Lower lobe of right lung (tissue), 2 donors: Measurements from ENCODE around the gene PAOX. TPM values are rescaled to one million over a fixed set of nuclear protein-coding genes. Genes with fewer than 3 reads are reported as not detected.
"Not testable (repeated sequence)": the region's sequence is repeated elsewhere in the genome, so short reads cannot be mapped to it uniquely, and the experiment has no call there.

Experiments used
- ATAC-seq, 2 donors: fragments of 200-7000 bp; cut with Tn5 transposase; one replicate each; pipeline ENCODE4 v1.9.1; 2020 to 2022; ENCODE audit warnings: mild to moderate bottlenecking in 2 of 2, moderate library complexity in 2 of 2
- DNase-seq: peaks from one replicate; pipeline ENCODE4 v3.0.0-alpha.2; 2020
- H3K27ac ChIP-seq: fragments of 200-600 bp; one replicate; pipeline ENCODE4 v1.8.0; 2022
- H3K27me3 ChIP-seq: fragments of 200-600 bp; one replicate; pipeline ENCODE4 v1.8.0; 2022; ENCODE audit warnings: low read depth
- H3K36me3 ChIP-seq: fragments of 200-600 bp; one replicate; pipeline ENCODE4 v1.8.0; 2022; ENCODE audit warnings: mild to moderate bottlenecking
- H3K4me1 ChIP-seq: fragments of 200-600 bp; one replicate; pipeline ENCODE4 v1.8.0; 2022
- H3K4me3 ChIP-seq: fragments of 200-600 bp; one replicate; pipeline ENCODE4 v1.8.0; 2022; ENCODE audit warnings: mild to moderate bottlenecking
- H3K9me3 ChIP-seq: fragments of 200-600 bp; one replicate; pipeline ENCODE4 v1.8.0; 2022
- CTCF ChIP-seq: fragments of 200-600 bp; IDR thresholded peaks from one replicate; pipeline ENCODE4 v1.8.0; 2022; ENCODE audit warnings: antibody characterized with exemption, mild to moderate bottlenecking
- intact Hi-C: fragments of 100-400 bp; cut with DNase I; formaldehyde crosslinking; loops from one replicate; pipeline ENCODE4 v1.11.0; 2022
- total RNA-seq: library from RNA; stranded (reverse); fragmentation: NEBNext Ultra II Directional; extraction: Animal tissue kit (Norgen Biotek cat#: 25700); gene quantifications from one replicate; pipeline ENCODE4 v1.2.1, GENCODE V29; 2021
- donor health status: DM: no; HTN: yes; CAD: no; lungs with severe emphysema.

PAOX gene
- total RNA-seq, 1 donor from 2014 or later = 6.9 TPM

- Histone ChIP-seq H3K27me3 (no peaks in the 10 kb centered on the region), H3K36me3 (peaks cover 91% of the 10 kb centered on the region), H3K4me1 (peaks cover under 1% of the 10 kb centered on the region), H3K9me3 (no peaks in the 10 kb centered on the region), H3K27ac (no peak overlapping the region), H3K4me3 (no peak overlapping the region)
- TF ChIP-seq CTCF = no peak
- DNase-seq = no peak
- intact Hi-C loops = no loop called here
- no peak for ATAC-seq
Measured at GRCh38 chr10:133366751-133367150, 12.3 kb upstream of the PAOX start.

GRCh38 chr10:133367461-133367860 lies 11.6 kb upstream of the PAOX start:
- ATAC-seq, DNase-seq, H3K9me3 ChIP-seq, H3K27me3 ChIP-seq, H3K27ac ChIP-seq, H3K4me3 ChIP-seq, intact Hi-C loops, H3K4me1 ChIP-seq: not testable (repeated sequence)
- peaks cover 83% of the 10 kb centered on the region for H3K36me3 ChIP-seq

- intact Hi-C loops = no loop called here
- H3K27me3 ChIP-seq = no peaks in the 10 kb centered on the region
- DNase-seq (no peak), ATAC-seq (no peak)
- no peak for TF ChIP-seq CTCF
- H3K27ac ChIP-seq = no peak overlapping the region
- peaks cover 77% of the 10 kb centered on the region for H3K36me3 ChIP-seq
- peaks cover 9% of the 10 kb centered on the region for H3K4me1 ChIP-seq
- H3K4me3 ChIP-seq = no peak overlapping the region
- no peaks in the 10 kb centered on the region for H3K9me3 ChIP-seq
Measured at GRCh38 chr10:133368153-133368552, 10.9 kb upstream of the PAOX start.

- ATAC-seq (no peak), DNase-seq (peak; percentile 38)
- H3K27me3 ChIP-seq = no peaks in the 10 kb centered on the region
- H3K36me3 ChIP-seq = peaks cover 63% of the 10 kb centered on the region
- H3K4me1 ChIP-seq = peaks cover 17% of the 10 kb centered on the region
- intact Hi-C loops = no loop called here
- no peak overlapping the region for H3K27ac ChIP-seq
- no peaks in the 10 kb centered on the region for H3K9me3 ChIP-seq
- no peak for TF ChIP-seq CTCF
- no peak overlapping the region for H3K4me3 ChIP-seq
Measured at GRCh38 chr10:133370030-133370786, 8.9 kb upstream of the PAOX start.

GRCh38 chr10:133372507-133372906 lies 6.6 kb upstream of the PAOX start:
- intact Hi-C loops = no loop called here
- no peaks in the 10 kb centered on the region for H3K9me3 ChIP-seq

More at GRCh38 chr10:133372507-133372906, 6.6 kb upstream of the PAOX start:
- ATAC-seq = peak; percentile 2 to 3
- peak; percentile 55 for DNase-seq
- no peaks in the 10 kb centered on the region for H3K27me3 ChIP-seq
- H3K27ac ChIP-seq = no peak overlapping the region
- TF ChIP-seq CTCF = no peak
- H3K4me1 ChIP-seq = peaks cover 18% of the 10 kb centered on the region
- H3K36me3 ChIP-seq = peaks cover 40% of the 10 kb centered on the region
- peak overlapping the region; percentile 70 for H3K4me3 ChIP-seq
